ENCODE data around the gene MAGI3.
"Not testable (repeated sequence)": the region's sequence is repeated elsewhere in the genome, so short reads cannot be mapped to it uniquely, and the experiment has no call there.

Gene MAGI3

DNA sequence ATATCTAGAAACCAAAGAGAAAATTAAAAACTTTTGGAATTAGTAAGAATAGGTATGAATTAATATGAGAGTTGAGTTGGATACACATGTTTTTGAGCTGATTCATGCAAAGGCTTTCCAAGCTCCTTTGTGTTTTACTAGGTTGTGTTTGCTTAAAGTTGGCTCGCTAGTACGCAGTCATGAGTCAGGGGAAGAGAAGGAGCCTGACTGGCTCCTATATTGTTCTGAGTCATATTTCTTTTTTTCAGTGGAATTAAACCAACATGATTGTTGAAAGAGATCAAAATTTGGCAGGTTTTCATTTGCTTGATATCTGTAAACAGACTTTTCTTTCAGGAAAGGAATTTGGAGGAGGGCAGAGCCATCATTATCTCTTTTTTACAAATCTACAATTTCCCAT is 66.7 kb downstream of the MAGI3 start:
- Histone ChIP-seq H3K36me3 (ENCODE audit: low read depth) (no peaks in the 10 kb centered on the region), H3K27ac (ENCODE audit: poor library complexity, severe bottlenecking) (peak overlapping the region; percentile 96), H3K27me3 (ENCODE audit: insufficient read depth, poor library complexity, severe bottlenecking) (no peaks in the 10 kb centered on the region), H3K9me3 (ENCODE audit: severe bottlenecking) (no peaks in the 10 kb centered on the region), H3K4me3 (ENCODE audit: severe bottlenecking) (no peak overlapping the region), H3K4me1 (ENCODE audit: insufficient read depth, poor library complexity, severe bottlenecking) (peaks cover 36% of the 10 kb centered on the region)
- ATAC-seq (ENCODE audit: low read depth) (peak; percentile 99), DNase-seq (ENCODE audit: low spot score) (peak; percentile 75)
- TF ChIP-seq, protein P1, sequence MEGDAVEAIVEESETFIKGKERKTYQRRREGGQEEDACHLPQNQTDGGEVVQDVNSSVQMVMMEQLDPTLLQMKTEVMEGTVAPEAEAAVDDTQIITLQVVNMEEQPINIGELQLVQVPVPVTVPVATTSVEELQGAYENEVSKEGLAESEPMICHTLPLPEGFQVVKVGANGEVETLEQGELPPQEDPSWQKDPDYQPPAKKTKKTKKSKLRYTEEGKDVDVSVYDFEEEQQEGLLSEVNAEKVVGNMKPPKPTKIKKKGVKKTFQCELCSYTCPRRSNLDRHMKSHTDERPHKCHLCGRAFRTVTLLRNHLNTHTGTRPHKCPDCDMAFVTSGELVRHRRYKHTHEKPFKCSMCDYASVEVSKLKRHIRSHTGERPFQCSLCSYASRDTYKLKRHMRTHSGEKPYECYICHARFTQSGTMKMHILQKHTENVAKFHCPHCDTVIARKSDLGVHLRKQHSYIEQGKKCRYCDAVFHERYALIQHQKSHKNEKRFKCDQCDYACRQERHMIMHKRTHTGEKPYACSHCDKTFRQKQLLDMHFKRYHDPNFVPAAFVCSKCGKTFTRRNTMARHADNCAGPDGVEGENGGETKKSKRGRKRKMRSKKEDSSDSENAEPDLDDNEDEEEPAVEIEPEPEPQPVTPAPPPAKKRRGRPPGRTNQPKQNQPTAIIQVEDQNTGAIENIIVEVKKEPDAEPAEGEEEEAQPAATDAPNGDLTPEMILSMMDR (IDR thresholded peaks at IDR 0.05; ENCODE audit: poor library complexity, severe bottlenecking) = no peak

DNA sequence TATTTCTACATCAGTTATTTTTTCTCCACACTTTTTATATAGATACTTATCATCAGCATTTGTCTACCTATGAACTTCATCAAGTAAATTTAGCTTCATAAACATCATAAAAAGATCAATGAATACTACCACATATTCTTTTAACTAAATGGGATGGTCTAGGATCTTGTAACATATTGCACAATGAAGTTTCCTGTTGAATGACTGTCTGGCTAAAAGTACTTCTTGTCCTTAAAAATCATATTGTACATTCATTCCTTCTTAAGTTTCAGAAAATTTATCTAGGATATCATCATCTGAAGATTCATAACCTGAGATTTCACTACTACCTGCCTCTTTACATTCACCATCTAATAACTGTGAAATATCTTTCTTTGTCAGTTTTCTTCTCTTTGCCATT is 69.0 kb downstream of the MAGI3 start:
- Histone ChIP-seq H3K27me3 (ENCODE audit: insufficient read depth, poor library complexity, severe bottlenecking) (no peaks in the 10 kb centered on the region), H3K36me3 (ENCODE audit: low read depth) (no peaks in the 10 kb centered on the region), H3K9me3 (ENCODE audit: severe bottlenecking) (no peaks in the 10 kb centered on the region), H3K4me1 (ENCODE audit: insufficient read depth, poor library complexity, severe bottlenecking) (peaks cover 36% of the 10 kb centered on the region), H3K27ac (ENCODE audit: poor library complexity, severe bottlenecking) (peak overlapping the region; percentile 96), H3K4me3 (ENCODE audit: severe bottlenecking) (no peak overlapping the region)
- TF ChIP-seq, protein P1 (IDR thresholded peaks at IDR 0.05; ENCODE audit: poor library complexity, severe bottlenecking) = no peak
- no peak for ATAC-seq (ENCODE audit: low read depth)
- DNase-seq (ENCODE audit: low spot score) = no peak

- peaks cover 9% of the 10 kb centered on the region for H3K9me3 ChIP-seq (ENCODE audit: severe bottlenecking)
- no peaks in the 10 kb centered on the region for H3K4me1 ChIP-seq (ENCODE audit: insufficient read depth, poor library complexity, severe bottlenecking)
- no peak for ATAC-seq (ENCODE audit: low read depth)
- DNase-seq (ENCODE audit: low spot score) = no peak
- H3K27me3 ChIP-seq (ENCODE audit: insufficient read depth, poor library complexity, severe bottlenecking) = no peaks in the 10 kb centered on the region
- 0 out of 2 replicates have a peak, but pooled peaks cover 3% of the 10 kb centered on the region for H3K36me3 ChIP-seq (ENCODE audit: low read depth)
- no peak overlapping the region for H3K4me3 ChIP-seq (ENCODE audit: severe bottlenecking)
- TF ChIP-seq, protein P1 (IDR thresholded peaks at IDR 0.05; ENCODE audit: poor library complexity, severe bottlenecking) = no peak
- no peak overlapping the region for H3K27ac ChIP-seq (ENCODE audit: poor library complexity, severe bottlenecking)
These were observed 77.7 kb downstream of the MAGI3 start for GRCh38 chr1:113467991-113468390.

DNA sequence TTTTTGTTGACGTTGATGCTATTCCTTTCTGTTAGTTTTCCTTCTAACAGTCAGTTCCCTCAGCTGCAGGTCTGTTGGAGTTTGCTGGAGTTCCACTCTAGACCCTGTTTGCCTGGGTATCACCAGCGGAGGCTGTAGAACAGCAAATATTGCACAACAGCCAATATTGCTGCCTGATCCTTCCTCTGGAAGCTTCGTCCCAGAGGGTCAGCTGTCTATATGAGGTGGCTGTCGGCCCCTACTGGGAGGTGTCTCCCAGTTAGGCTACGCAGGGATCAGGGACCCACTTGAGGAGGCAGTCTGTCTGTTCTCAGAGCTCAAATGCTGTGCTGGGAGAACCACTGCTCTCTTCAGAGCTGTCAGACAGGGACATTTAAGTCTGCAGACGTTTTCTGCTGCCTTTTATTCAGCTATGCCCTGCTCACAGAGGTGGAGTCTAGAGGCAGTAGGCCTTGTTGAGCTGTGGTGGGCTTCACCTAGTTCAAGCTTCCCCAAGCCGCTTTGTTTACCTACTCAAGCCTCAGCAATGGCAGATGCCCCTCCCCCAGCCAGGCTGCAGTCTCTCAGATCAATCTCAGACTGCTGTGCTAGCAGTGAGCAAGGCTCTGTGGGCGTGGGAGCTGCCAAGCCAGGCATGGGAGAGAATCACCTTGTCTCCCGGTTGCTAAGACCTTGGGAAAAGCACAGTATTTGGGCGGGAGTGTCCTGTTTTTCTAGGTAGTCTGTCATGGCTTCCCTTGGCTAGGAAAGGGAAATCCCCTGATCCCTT is 88.3 kb downstream of the MAGI3 start:
- not testable (repeated sequence) for H3K4me3 ChIP-seq (ENCODE audit: severe bottlenecking); H3K27me3 ChIP-seq (ENCODE audit: insufficient read depth, poor library complexity, severe bottlenecking); H3K36me3 ChIP-seq (ENCODE audit: low read depth); DNase-seq (ENCODE audit: low spot score); H3K27ac ChIP-seq (ENCODE audit: poor library complexity, severe bottlenecking); ATAC-seq (ENCODE audit: low read depth); H3K4me1 ChIP-seq (ENCODE audit: insufficient read depth, poor library complexity, severe bottlenecking)
- H3K9me3 ChIP-seq (ENCODE audit: severe bottlenecking) = peaks cover 18% of the 10 kb centered on the region

DNA sequence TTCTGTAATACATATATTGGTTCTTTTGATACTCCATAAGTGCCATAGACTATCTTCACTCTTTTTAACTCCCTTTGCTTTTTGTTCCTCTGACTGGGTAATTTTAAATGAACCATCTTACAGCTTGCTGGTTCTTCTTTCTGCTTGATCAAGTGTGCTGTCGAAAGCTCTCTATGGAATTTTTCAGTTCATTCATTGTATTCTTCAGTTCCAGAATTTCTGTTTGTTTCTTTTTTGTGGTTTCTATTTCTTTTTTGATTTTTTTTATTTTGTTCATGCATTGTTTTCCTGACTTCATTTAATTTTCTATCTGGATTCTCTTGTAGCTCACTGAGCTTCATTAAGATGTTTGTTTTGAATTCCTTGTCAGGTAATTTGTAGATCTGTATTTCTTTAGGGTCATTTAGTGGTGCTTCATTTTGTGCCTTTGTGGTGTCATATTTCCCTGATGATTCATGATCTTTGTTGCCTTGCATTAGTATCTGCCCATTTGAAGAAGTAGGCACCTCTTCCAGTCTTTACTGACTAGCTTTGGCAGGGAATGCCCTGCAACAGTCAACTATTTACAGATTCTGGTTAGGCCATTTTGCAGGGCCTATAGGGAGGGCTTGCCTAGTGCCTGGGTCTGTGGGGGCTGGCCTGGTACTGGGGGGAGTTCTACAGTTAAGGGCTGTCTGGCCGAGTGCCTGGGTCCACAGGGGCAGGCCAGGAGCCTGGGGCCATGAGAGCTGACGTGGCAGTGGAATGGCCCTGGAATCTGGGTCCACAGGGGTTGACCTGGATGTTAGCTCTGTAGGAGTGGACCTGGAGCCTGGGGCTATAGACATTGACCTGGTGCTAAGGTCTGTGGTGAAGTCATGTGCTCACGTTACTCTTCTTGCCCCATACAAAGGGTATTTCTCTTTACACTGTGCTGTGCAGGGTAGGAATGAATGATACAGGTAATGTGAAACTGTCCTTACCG is 89.7 kb downstream of the MAGI3 start:
- DNase-seq (ENCODE audit: low spot score) = no peak
- Histone ChIP-seq H3K4me1 (ENCODE audit: insufficient read depth, poor library complexity, severe bottlenecking) (no peaks in the 10 kb centered on the region), H3K9me3 (ENCODE audit: severe bottlenecking) (peaks cover 22% of the 10 kb centered on the region), H3K36me3 (ENCODE audit: low read depth) (no peaks in the 10 kb centered on the region), H3K27me3 (ENCODE audit: insufficient read depth, poor library complexity, severe bottlenecking) (no peaks in the 10 kb centered on the region), H3K27ac (ENCODE audit: poor library complexity, severe bottlenecking) (no peak overlapping the region), H3K4me3 (ENCODE audit: severe bottlenecking) (no peak overlapping the region)
- ATAC-seq (ENCODE audit: low read depth) = no peak
- TF ChIP-seq, protein P1 (IDR thresholded peaks at IDR 0.05; ENCODE audit: poor library complexity, severe bottlenecking) = no peak

DNA sequence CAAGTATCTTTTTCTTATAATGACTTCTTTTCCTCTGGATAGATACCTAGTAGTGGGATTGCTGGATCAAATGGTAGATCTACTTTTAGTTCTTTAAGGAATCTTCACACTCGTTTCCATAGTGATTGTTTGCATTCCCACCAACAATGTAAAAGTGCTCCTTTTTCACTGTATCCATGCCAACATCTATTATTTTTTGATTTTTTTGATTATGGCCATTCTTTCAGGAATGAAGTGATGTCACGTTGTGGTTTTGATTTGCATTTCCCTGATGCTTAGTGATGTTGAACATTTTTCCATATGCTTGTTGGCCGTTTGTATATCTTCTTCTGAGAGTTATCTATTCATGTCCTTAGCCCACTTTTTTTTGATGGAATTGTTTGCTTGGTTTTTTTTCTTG is 94.8 kb downstream of the MAGI3 start:
- not testable (repeated sequence) for H3K36me3 ChIP-seq (ENCODE audit: low read depth); H3K27me3 ChIP-seq (ENCODE audit: insufficient read depth, poor library complexity, severe bottlenecking); H3K4me1 ChIP-seq (ENCODE audit: insufficient read depth, poor library complexity, severe bottlenecking); ATAC-seq (ENCODE audit: low read depth); DNase-seq (ENCODE audit: low spot score); H3K4me3 ChIP-seq (ENCODE audit: severe bottlenecking); H3K27ac ChIP-seq (ENCODE audit: poor library complexity, severe bottlenecking)
- H3K9me3 ChIP-seq (ENCODE audit: severe bottlenecking) = peaks cover 10% of the 10 kb centered on the region
